GM18858 (cell line): Measurements from ENCODE around the gene KANSL1L.
A peak's percentile ranks its signal among the peaks of the same experiment; 100 is the strongest.

ENCODE experiments used
- ATAC-seq: cut with Tn5 transposase; IDR thresholded peaks from one replicate; pipeline ENCODE4 v1.9.1; 2021; ENCODE audit not compliant: unreplicated experiment

KANSL1L gene

DNA sequence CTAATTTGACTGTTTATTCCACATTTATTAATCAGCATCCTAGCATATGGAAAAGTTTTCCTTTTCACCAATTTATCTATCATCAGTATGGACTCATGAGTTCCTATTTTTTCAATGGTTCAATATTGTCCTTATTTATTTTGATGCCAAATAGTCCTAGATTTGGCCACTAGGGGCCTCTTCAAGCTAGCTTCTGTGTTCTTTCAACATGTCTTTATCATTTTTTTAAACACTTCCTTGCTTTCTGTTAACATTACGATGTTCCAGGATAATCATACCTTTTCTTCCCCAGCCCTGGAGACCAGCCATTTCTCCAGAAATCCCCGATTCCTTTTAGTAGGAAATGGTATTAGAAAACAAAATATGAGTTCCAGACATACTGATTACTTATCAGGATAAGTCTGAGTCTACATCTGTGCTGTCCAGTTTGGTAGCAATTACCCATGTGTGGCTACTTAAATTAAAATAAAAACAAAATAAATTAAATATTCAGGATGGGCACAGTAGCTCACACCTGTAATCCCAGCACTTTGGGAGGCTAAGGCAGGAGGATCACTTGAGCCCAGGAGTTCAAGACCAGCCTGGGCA is 98.2 kb downstream of the KANSL1L start:
- ATAC-seq = peak; percentile 82

DNA sequence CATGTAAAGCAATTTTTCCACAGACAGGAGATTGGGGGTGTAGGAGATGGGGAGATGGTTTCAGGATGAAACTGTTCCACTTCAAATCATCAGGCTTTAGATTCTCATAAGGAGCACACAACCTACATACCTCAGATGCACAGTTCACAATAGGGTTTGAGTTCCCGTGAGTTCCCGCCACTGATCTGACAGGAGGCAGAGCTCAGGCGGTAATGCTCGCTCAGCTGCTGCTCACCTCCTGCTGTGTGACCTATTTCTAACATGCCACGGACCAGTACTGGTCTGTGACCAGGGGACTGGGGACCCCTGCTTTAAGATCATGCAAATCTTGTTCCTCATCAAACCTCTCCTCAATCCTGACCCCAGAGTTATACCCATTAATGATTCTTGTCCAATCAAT is 98.7 kb downstream of the KANSL1L start:
- no peak for ATAC-seq

DNA sequence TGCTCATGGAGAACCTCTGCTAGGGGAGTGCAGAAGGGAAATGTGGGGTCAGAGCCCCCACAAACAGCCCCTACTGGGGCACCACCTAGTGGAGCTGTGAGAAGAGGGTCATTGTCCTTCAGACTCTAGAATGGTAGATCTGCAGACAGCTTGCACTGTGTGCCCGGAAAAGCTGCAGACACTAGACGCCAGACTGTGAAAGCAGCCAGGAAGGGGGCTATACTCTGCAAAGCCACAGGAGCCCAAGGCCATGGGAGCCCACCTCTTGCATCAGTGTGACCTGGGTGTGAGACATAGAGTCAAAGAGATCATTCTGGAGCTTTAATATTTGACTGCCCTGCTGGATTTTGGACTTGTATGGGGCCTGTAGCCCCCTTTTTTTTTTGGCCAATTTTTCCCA is 107.9 kb downstream of the KANSL1L start:
- ATAC-seq = no peak

DNA sequence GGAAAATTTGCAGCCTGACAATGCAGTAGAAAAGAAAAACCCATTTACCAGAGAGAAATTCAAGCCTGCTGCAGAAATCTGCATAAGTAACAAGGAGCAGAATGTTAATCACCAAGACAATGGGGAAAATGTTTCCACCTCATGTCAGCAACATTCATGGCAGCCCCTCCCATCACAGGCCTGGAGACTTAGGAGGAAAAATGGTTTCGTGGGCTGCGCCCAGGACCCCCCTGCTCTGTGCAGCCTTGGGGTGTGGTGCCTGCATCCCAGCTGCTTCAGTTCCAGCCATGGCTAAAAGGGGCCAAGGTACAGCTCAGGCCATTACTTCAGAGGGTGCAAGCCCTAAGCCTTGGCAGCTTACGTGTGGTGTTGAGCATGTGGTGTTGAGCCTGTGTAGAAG is 115.4 kb downstream of the KANSL1L start:
- ATAC-seq = no peak

DNA sequence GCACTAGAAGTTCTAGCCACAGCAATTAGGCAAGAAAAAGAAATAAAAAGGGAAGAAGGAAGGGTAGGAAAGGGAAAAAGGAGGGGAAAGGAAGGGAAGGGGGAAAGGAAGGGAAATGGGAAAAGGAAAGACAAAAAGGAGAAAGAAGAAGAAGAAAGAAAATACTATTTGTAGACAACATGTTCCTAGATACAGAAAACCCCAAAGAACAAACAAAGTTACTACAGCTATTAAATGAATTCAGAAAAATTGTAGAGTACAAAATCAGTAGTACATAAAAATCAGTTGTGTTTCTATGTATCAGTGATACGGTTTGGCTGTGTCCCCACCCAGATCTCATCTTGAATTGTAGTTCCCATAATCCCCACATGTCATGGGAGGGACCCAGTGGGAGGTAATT is 116.5 kb downstream of the KANSL1L start:
- ATAC-seq = no peak

DNA sequence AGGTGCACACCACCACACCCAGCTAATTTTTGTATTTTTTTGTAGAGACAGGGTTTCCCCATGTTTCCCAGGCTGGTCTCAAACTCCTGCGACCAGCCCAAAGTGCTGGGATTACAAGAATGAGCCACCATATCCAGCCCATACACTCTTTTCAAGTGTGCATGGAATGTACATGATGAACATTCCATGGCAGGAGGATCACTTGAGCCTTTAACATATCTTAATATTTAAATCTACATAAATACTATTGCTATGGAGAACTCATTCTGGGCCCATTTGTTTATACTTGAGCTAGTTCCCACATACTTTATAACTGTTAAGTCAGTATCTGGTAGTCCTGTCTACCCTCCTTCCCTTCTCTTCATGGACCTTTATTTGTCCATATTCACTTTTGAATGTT is 120.3 kb downstream of the KANSL1L start:
- no peak for ATAC-seq

DNA sequence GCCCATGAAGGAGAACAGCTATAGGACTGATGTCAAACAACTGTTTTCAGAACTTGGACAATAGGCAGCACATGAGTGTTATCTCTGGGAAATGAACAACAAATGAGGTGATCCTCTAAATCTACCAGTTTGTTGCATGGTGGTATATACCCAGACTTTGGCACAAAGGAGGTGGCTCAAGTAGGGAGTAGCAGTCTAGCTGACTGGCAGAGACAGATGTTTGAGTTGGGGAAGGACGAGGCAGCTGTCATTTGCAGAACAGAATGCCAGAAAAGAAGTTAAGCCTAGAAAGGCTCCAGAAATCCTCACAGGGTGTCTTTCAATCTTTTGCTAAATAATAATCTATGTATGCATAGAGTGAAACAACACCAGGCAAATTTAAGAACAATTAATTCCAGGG is 121.4 kb downstream of the KANSL1L start:
- ATAC-seq = no peak

DNA sequence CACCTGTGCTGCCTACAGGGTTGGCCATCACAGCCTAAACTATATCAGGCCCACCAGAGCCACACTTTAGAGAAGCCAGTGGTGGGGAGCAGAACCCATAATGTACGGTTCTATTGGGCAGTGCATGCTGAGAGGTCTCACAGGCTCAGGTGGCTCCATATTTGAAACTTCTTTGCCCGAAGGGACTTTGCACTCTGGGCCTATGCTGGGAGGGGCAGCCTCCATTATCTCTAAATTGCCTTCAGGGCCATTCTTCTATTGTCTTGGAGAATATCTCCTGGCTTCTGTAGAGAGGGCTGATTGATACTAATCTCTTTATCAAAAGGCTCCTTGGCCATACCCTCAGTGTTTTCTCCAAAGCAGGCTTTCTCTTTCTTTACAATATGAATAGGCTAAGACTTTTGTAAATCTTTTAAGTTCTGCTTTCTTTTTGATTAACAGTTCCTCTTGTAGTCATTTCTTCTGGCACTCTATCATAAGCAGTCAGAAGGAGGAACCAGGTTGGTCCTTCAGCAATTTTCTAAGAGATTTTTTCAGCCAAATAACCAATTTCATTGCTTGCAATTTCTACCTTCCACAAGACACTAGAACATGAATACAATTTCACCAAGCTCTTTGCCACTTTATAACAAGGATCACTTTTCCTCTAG is 124.2 kb downstream of the KANSL1L start:
- no peak for ATAC-seq

DNA sequence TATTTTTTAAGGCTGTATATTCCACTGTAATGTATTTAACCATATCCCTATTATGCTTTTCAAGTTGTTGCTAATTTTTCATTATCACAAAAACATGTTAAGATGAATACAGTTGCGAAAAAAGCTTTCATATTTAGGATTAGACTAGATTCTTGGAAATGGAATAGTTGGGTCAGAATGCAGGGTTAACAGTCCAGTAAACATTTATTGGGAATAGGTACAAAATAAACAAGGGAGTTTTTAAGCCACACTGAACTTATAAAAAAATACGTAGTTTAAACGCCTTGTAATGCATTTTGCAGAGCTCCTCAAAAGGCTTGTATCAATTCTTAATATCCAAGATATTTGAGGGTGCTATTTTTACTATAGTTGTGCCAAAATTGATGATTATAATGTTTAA is 133.1 kb downstream of the KANSL1L start:
- ATAC-seq = no peak

DNA sequence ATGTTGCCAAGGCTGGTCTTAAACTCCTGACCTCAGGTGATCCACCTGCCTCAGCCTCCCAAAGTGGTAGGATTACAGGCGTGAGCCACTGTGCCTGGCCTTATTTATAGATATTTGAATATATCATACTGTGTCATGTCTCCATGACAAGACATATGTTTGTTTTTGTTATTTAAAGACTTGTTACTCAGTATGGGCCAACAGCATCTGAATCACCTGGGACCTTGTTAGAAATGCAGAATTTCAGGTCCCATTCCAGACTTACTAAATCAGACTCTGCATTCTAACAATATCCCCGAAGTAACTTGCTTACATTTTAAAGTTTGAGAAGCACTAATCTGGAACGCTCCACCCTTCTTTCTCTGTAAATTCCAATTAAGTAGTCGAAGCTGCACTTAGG is 135.5 kb downstream of the KANSL1L start:
- ATAC-seq = no peak

DNA sequence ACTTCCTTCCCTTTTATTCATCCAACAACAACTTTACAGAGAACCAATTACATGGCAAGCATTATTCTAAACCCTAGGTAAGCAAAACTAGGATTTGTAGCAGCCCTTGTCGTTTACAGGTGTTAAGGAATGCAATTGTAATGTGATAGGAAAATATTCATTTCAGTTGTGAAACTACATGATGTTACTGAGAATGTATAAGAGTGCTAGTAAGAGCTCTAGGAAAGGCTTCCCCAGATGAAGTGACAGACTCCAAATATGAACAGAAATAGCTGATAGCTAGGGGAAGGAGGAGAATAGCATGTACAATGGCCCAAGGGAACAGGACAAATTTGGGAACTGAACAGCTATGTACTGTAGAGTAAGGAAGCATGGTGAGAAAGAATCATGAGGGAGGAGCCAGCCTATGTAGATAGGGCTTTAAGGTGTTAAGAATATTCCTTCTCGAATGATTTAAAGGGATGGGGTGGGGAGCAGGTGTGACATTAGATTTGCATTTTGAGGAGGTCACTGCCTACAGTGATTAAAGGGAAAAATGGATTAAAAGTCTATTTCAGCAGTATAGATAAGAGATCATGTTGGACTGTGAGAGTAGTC is 137.0 kb downstream of the KANSL1L start:
- ATAC-seq = no peak

DNA sequence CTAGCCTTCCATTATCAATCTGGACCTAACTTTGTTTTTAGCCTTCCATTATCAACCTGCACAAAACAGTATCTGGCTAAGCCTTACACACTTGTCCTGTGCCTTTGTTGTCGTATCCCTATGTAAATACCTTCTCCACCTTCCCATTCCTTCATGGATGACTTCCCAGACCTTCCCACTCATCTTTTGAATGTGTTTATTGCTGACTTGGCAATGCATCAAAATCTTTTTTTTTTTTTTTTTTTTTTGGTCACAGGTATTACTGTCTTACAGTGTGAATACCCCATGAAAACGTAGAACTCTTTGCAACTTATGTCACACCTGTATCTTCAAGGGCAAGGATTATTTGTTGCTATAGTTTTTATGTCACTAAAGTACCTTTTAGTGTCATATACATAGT is 143.0 kb downstream of the KANSL1L start:
- ATAC-seq = no peak

DNA sequence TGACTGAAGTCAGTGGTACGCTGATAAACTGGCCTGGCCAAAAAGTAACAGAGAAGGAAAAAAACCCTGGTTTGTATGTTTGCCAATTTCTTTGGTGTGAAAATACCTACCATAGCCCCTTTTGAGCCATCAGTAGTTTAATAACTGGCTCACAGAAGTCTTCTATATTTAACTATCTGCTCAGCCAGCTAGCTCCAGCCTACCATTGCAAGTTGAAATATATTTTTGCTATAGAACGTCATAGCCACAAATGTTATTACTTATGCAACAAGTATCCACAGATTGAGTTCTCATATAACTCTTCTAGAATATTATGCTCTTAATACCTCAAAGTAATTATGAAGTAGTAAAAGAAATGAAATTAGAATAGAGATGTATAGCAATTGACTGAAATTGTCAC is 143.6 kb downstream of the KANSL1L start:
- ATAC-seq = no peak

DNA sequence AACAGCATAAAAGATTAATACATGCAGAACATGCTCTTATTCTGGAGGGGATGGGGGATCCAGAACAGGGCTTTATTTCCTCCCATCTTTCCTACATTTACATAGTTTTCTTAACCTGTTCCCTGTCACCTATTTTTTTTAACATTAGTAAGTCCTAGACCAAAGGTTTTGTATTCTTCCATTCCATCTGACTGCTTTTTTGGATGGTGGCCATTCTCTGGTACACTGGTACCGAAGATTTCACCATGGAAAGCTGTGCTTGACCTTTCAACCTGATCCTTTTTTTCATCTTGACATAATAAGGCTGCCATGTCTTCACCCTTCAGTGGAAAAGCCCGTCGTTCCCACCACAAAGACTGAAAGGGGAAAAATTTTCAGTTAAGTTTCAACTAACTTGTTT is 148.4 kb downstream of the KANSL1L start:
- no peak for ATAC-seq

DNA sequence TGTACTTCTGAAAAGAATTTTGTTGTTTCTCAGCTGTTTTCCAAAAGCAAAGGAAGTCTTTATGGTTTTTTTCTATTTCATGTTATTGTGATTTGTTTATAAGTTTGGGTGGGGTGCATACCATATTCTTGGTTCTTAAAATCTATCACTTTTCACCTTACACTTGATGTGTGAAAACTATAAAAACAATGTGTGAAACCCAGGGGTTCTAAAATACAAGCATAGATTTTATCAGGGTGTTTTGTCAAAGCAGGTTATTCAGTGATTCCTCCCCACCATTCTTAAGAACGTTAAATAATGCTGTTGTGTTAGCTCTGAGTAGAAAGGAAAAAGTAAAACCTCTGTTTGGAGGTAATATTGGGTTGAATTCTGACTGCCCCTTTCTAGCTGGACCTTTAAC is 151.1 kb downstream of the KANSL1L start:
- ATAC-seq = no peak

DNA sequence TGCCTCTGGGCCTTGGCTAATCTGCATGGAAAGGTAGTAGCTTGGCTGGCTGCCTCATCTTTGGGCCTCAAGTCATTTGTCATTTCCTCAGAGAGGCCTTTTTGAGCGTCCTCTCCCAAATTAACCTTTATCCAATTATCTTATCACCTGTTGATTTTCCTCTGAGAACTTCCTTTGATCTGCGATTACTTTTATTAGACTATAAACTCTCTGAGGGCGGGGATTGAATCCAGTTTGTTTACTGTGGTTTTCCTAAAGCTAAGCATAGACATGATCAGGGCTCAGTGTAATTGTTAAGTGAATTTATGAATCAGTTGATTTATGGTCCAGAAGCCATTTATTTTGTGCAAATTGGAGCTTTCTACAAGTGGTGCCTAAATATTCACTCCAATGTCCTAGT is 161.3 kb downstream of the KANSL1L start:
- no peak for ATAC-seq

DNA sequence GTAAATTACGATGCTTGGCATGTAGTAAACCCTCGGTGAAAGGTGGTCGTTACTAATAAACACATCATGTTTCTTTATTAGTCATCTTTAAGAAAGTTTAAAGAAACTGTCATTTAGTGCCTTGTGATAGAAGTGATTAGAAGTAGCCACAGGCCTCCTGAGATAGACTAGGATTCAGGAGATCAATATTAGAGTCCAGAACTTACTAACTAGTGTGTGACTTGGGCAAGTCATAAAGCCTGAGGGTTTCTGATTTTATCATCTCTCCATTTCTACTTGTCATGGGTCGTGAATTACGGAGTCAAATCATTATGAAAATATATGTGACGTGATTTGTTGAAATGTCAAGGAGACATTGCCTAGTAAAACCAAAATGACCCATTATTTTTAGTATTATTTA is 162.1 kb downstream of the KANSL1L start:
- no peak for ATAC-seq

DNA sequence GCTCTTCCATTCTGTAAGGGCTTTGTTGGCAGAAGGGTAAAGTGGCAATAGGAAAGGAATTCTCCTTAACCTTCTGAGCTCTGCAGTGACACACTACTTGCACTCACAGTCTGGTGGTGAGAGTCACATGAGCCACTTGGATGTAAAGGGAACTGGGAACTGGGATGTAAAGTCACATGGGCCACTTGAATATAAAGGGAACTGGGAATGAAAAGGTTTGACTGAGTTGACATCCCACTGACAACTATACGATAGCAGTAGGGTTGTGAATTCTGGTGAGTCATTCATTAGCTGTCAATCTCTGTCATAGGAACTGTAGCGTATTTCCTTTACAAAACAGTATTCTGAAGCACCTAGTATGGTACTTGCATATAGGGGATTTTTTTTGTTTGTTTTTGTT is 163.3 kb downstream of the KANSL1L start:
- no peak for ATAC-seq

DNA sequence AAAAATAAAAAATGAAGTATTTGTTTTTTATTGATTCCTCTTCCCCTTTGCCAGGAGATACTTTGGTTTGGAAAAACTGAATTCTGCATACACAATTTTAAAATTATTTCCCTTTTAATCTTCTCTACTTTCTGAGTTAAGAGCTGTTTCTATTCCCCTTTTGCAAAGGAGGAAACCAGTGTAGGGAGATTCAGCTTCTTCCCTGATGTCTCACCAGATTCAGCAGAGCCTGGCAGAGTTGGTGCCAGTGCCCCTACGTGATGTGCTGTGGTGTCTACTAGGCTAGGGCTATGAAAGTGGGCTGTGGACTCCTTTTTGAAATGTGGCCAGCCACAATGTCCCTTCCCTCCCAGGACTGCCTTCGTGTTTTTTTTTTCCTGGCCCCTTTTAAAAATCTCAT is 166.3 kb downstream of the KANSL1L start:
- ATAC-seq = no peak

DNA sequence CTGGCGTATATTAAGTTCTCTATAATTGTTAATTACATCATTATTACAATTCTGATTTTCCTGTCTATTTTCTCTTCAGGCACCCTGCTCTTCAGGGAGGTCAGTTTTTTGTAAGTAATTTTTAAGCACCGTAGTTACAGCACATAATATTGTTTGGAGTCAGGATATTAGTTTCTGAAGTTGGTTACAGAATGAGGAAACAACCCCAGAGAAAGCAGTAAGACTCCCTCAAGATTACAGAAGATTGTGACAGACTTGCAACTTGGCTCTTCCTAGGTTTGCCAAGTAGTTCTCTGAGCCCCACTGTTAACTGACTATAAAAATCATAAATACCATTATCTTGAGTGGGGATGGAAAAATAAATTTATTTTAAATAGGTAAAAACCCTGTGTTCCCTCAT is 167.8 kb downstream of the KANSL1L start:
- no peak for ATAC-seq

DNA sequence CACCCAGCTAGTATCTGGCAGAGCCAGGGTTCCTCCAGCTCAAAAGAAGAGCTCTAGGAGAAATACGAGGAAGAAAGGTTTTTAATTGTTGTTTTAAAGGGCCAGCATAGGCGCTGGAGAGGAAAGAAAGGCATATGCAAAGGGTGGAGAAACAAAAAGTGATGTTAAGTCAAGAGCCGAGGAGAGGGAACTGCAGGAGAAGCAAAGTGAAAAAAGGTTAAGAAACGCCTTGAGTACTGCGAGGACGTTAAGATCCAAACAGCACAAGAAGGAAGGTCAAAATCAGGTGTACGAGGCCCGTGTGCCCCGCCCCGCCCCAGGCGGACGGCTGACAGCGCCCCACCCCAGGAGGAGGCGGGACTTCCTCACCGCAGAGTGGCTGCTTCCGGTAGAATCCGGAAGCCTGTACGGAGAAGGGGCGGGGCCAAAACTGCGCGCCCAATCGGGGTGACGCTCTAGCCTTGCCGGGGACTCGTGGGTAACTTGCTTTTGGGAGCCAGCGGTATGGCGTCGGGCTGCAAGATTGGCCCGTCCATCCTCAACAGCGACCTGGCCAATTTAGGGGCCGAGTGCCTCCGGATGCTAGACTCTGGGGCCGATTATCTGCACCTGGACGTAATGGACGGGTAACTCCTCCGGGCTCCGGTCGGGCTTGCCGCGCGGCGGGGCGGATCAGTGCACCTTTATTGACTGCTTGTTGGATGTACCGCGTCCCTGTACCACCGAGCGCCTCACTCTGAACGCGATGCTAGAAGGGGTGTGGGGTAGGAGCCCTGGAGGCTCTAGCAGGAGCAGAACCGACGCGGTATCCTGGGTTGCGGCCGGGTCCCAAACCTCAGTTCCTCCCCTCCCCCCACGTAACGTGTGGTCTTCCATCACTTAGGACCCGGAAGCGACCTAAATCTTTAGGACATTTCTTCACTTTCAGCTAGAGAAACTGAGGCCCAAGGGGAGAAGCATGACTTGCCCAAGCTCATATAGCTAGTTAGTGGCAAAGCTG is 168.8 kb downstream of the KANSL1L start, which contains the start of gene RPE:
Gene RPE, plus strand, starts transcription at position 481 of the 1,000 bp plus-strand sequence. Its CDS starts 24 bp downstream, at position 505.
- ATAC-seq = peak; percentile 99
